ENCODE data around the gene SFI1.

GRCh38 chr22:31495343-31495742, 993 bp upstream of the SFI1 start:
- no peak for TF ChIP-seq CTCF (conservative IDR thresholded peaks at IDR 0.05)
- no peak for TF ChIP-seq ZFX (IDR thresholded peaks at IDR 0.05)

All from C4-2B (cell line).